ENCODE results near the gene KCNH5.

DNA sequence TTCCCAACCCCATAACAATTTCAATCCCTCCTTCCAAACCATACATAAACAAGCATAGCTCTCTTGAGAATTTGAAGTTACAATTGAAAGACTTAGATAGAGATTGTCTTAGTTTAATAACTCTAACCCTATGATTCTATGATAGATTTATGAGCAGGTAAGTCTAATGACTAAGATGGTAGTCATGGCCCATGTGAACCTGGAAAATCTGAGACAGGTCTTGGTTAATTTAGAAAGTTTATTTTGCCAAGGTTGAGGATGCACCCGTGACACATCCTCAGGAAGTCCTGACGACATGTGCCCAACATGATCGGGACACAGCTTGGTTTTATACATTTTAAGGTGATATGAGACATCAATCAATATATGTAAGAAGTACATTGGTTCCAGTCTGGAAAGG is 248.8 kb downstream of the KCNH5 start:
- TF ChIP-seq EZH2 (IDR thresholded peaks at IDR 0.05; ENCODE audit: low read length), result no peak
- TF ChIP-seq, protein P1, sequence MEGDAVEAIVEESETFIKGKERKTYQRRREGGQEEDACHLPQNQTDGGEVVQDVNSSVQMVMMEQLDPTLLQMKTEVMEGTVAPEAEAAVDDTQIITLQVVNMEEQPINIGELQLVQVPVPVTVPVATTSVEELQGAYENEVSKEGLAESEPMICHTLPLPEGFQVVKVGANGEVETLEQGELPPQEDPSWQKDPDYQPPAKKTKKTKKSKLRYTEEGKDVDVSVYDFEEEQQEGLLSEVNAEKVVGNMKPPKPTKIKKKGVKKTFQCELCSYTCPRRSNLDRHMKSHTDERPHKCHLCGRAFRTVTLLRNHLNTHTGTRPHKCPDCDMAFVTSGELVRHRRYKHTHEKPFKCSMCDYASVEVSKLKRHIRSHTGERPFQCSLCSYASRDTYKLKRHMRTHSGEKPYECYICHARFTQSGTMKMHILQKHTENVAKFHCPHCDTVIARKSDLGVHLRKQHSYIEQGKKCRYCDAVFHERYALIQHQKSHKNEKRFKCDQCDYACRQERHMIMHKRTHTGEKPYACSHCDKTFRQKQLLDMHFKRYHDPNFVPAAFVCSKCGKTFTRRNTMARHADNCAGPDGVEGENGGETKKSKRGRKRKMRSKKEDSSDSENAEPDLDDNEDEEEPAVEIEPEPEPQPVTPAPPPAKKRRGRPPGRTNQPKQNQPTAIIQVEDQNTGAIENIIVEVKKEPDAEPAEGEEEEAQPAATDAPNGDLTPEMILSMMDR (optimal IDR thresholded peaks at IDR 0.05 in 1 of 3, IDR thresholded peaks at IDR 0.05 in 1 of 3, conservative IDR thresholded peaks at IDR 0.05 in 1 of 3; ENCODE audit: extremely low read depth in 1 of 3, insufficient read depth in 2 of 3, low read length in 3 of 3), result no peak

All from keratinocyte (primary cell).